H1 (cell line): ENCODE data around the gene KIF26B. TPM values are rescaled to one million over a fixed set of nuclear protein-coding genes. Genes with fewer than 3 reads are reported as not detected.

Experiments used
- CTCF ChIA-PET: fragments of 300-600 bp; sonication (Branson Sonifier 250); formaldehyde crosslinking; loops from one replicate; lab custom pipeline; 2021; ENCODE audit not compliant: partially characterized antibody; lab: Charles Lee
- POLR2A ChIA-PET: fragments of 300-600 bp; sonication (Branson Sonifier 250); formaldehyde crosslinking; loops from one replicate; lab custom pipeline; 2021; ENCODE audit warnings: inconsistent platforms; ENCODE audit not compliant: partially characterized antibody; lab: Charles Lee
- DNase-seq, 2 experiments: peaks; one replicate each; pipeline versions ENCODE4 v3.0.0 to v3.0.0-alpha.2; 2010 to 2022; ENCODE audit warnings: low spot score in 2 of 2, low read depth in 1 of 2, mixed read lengths in 1 of 2
- FAIRE-seq: peaks from 2 replicates; lab custom pipeline; 2011; peaks lifted over from hg19 to GRCh38; lab: Jason Lieb, UNC
- H2AFZ ChIP-seq: 2 replicates; pipeline ENCODE4 v1.8.1; 2012; ENCODE audit warnings: low read length, inconsistent platforms
- H2AK5ac ChIP-seq: 2 replicates; pipeline ENCODE4 v1.6.1; 2013; ENCODE audit warnings: low read depth, low read length
- H2BK120ac ChIP-seq: replicated peaks from 2 replicates; pipeline ENCODE3; 2013; ENCODE audit warnings: low read depth, low read length, inconsistent platforms
- H2BK12ac ChIP-seq: 2 replicates; pipeline ENCODE4 v1.6.1; 2013; ENCODE audit warnings: low read depth, low read length
- H2BK15ac ChIP-seq: 2 replicates; pipeline ENCODE4 v1.6.1; 2013; ENCODE audit warnings: low read length
- H2BK20ac ChIP-seq: 2 replicates; pipeline ENCODE4 v1.6.1; 2013; ENCODE audit warnings: low read length
- H2BK5ac ChIP-seq: 2 replicates; pipeline ENCODE4 v1.6.1; 2013; ENCODE audit warnings: low read depth, low read length
- H3K14ac ChIP-seq: 2 replicates; pipeline ENCODE4 v1.6.1; 2013; ENCODE audit warnings: inconsistent platforms; ENCODE audit not compliant: insufficient read length
- H3K18ac ChIP-seq: 2 replicates; pipeline ENCODE4 v1.6.1; 2013; ENCODE audit warnings: low read length; ENCODE audit errors: extremely low read depth
- H3K23ac ChIP-seq: 2 replicates; pipeline ENCODE4 v1.6.1; 2013; ENCODE audit warnings: inconsistent platforms; ENCODE audit not compliant: insufficient read length
- H3K23me2 ChIP-seq: 2 replicates; pipeline ENCODE4 v1.6.1; 2013; ENCODE audit warnings: low read depth, low read length
- H3K27ac ChIP-seq: 2 replicates; pipeline ENCODE4 v1.6.1; 2011; ENCODE audit warnings: low read depth, low read length, inconsistent platforms
- H3K27me3 ChIP-seq, 4 experiments: replicated peaks in 1 of 4; 1 replicate in 1 of 4; 2 replicates in 3 of 4; pipeline versions ENCODE4 v1.6.1 to v1.8.1; 2011 to 2013; ENCODE audit warnings: low read length in 3 of 4, mild to moderate bottlenecking in 3 of 4, inconsistent platforms in 2 of 4, mixed read lengths in 2 of 4, moderate library complexity in 1 of 4; ENCODE audit not compliant: control insufficient read depth in 3 of 4, insufficient read depth in 3 of 4; ENCODE audit errors: extremely low read depth in 1 of 4
- H3K36me3 ChIP-seq, 4 experiments: 2 replicates each; pipeline versions ENCODE4 v1.6.1 to v1.8.1; 2011 to 2013; ENCODE audit warnings: mild to moderate bottlenecking in 4 of 4, low read length in 3 of 4, moderate library complexity in 2 of 4, control low read depth in 1 of 4, inconsistent platforms in 1 of 4; ENCODE audit not compliant: insufficient read depth in 4 of 4, control insufficient read depth in 2 of 4
- H3K4ac ChIP-seq: replicated peaks from 2 replicates; pipeline ENCODE3; 2013; ENCODE audit warnings: low read length, low read depth, mixed read lengths, inconsistent platforms; ENCODE audit not compliant: insufficient read length
- H3K4me1 ChIP-seq, 4 experiments: replicated peaks in 1 of 4; 1 replicate in 1 of 4; 2 replicates in 3 of 4; pipeline versions ENCODE4 v1.6.1 to v1.8.1; 2011 to 2013; ENCODE audit warnings: low read length in 3 of 4, inconsistent platforms in 2 of 4, mixed read lengths in 1 of 4; ENCODE audit not compliant: insufficient read depth in 4 of 4, control insufficient read depth in 3 of 4
- H3K4me2 ChIP-seq, 2 experiments: 2 replicates each; pipeline versions ENCODE4 v1.6.1 to v1.8.1; 2011 to 2013; ENCODE audit warnings: low read depth in 2 of 2, low read length in 2 of 2, control low read depth in 1 of 2, inconsistent platforms in 1 of 2, mild to moderate bottlenecking in 1 of 2; ENCODE audit not compliant: insufficient read depth in 1 of 2
- H3K4me3 ChIP-seq, 4 experiments: fragments of 200-600, 300-600 bp in 1 of 4; sonication (generic), shearing (Covaris generic), sonication (Bioruptor Twin) in 1 of 4; 2 replicates each; pipeline versions ENCODE4 v1.5.1 to v1.8.1; 2011 to 2016; ENCODE audit warnings: low read length in 4 of 4, low read depth in 3 of 4, control low read depth in 2 of 4, inconsistent platforms in 2 of 4, mild to moderate bottlenecking in 2 of 4, mixed read lengths in 1 of 4, moderate library complexity in 1 of 4; ENCODE audit not compliant: insufficient read depth in 2 of 4; ENCODE audit errors: extremely low read depth in 1 of 4
- H3K56ac ChIP-seq: replicated peaks from 2 replicates; pipeline ENCODE3; 2013; ENCODE audit warnings: low read depth, mild to moderate bottlenecking, mixed read lengths, low read length, inconsistent platforms; ENCODE audit not compliant: insufficient read length
- H3K79me1 ChIP-seq: 2 replicates; pipeline ENCODE4 v1.6.1; 2013; ENCODE audit warnings: low read depth, low read length, control low read depth
- H3K79me2 ChIP-seq, 2 experiments: 2 replicates each; pipeline versions ENCODE4 v1.6.1 to v1.8.1; 2012 to 2013; ENCODE audit warnings: low read length in 2 of 2, mild to moderate bottlenecking in 2 of 2, inconsistent platforms in 1 of 2; ENCODE audit not compliant: insufficient read depth in 2 of 2, control insufficient read depth in 1 of 2
- H3K9ac ChIP-seq, 4 experiments: replicated peaks in 1 of 4; 1 replicate in 1 of 4; 2 replicates in 3 of 4; pipeline versions ENCODE4 v1.6.1 to v1.8.1; 2011 to 2013; ENCODE audit warnings: low read depth in 3 of 4, low read length in 3 of 4, control low read depth in 2 of 4, mild to moderate bottlenecking in 2 of 4, moderate library complexity in 2 of 4, inconsistent platforms in 1 of 4; ENCODE audit errors: extremely low read depth in 1 of 4
- H3K9me3 ChIP-seq, 2 experiments: 2 replicates each; pipeline versions ENCODE4 v1.6.1 to v1.8.1; 2012 to 2013; ENCODE audit warnings: mild to moderate bottlenecking in 2 of 2, moderate library complexity in 2 of 2, control low read depth in 1 of 2, inconsistent platforms in 1 of 2, low read depth in 1 of 2, low read length in 1 of 2, mixed read lengths in 1 of 2; ENCODE audit not compliant: insufficient read depth in 2 of 2
- H4K20me1 ChIP-seq, 2 experiments: replicated peaks in 1 of 2; 2 replicates each; pipeline versions ENCODE3 to v1.8.1; 2011 to 2013; ENCODE audit warnings: inconsistent platforms in 2 of 2, low read length in 2 of 2, mild to moderate bottlenecking in 1 of 2; ENCODE audit not compliant: insufficient read depth in 2 of 2, control insufficient read depth in 1 of 2
- H4K5ac ChIP-seq: 2 replicates; pipeline ENCODE4 v1.6.1; 2013; ENCODE audit warnings: low read length, low read depth, mixed read lengths, inconsistent platforms; ENCODE audit not compliant: insufficient read length
- H4K8ac ChIP-seq: 2 replicates; pipeline ENCODE4 v1.8.0; 2013; ENCODE audit warnings: mild to moderate bottlenecking, moderate library complexity, low read length, inconsistent platforms; ENCODE audit not compliant: insufficient read depth; ENCODE audit errors: extremely low read depth
- H4K91ac ChIP-seq: replicated peaks from 2 replicates; pipeline ENCODE3; 2013; ENCODE audit warnings: low read length, mixed read lengths, inconsistent platforms; ENCODE audit not compliant: insufficient read length
- CREB1 ChIP-seq: IDR thresholded peaks from 2 replicates; pipeline ENCODE4 v1.6.1; 2012; ENCODE audit warnings: inconsistent platforms
- EP300 ChIP-seq, 2 experiments: IDR thresholded peaks; 1 replicate in 1 of 2; 2 replicates in 1 of 2; pipeline ENCODE4 v1.6.1; 2011 to 2012; ENCODE audit warnings: low read depth in 2 of 2, low read length in 2 of 2, mild to moderate bottlenecking in 2 of 2, borderline replicate concordance in 1 of 2, inconsistent platforms in 1 of 2, moderate library complexity in 1 of 2
- GABPA ChIP-seq: IDR thresholded peaks from 2 replicates; pipeline ENCODE4 v1.6.1; 2011; ENCODE audit warnings: mild to moderate bottlenecking, low read length, moderate library complexity, borderline replicate concordance; ENCODE audit not compliant: insufficient read depth
- GTF2F1 ChIP-seq: IDR thresholded peaks from 2 replicates; pipeline ENCODE4 v1.6.1; 2012; ENCODE audit warnings: low read depth, low read length, improper control_type of control experiment, borderline replicate concordance
- JUND ChIP-seq: IDR thresholded peaks from 2 replicates; pipeline ENCODE4 v1.6.1; 2011; ENCODE audit warnings: mild to moderate bottlenecking, improper control_type of control experiment, low read length
- PHF8 ChIP-seq: fragments of 200-600 bp; sonication (generic); conservative IDR thresholded peaks from 2 replicates; pipeline ENCODE4 v1.7.1; 2012; ENCODE audit warnings: low read depth, mild to moderate bottlenecking, inconsistent platforms, low read length, moderate library complexity
- RFX5 ChIP-seq: IDR thresholded peaks from 2 replicates; pipeline ENCODE4 v1.6.1; 2011; ENCODE audit warnings: low read depth, low read length, improper control_type of control experiment, borderline replicate concordance
- SRF ChIP-seq: IDR thresholded peaks from 2 replicates; pipeline ENCODE4 v1.6.1; 2011; ENCODE audit warnings: mild to moderate bottlenecking, low read depth, low read length, moderate library complexity
- TBP ChIP-seq: IDR thresholded peaks from 2 replicates; pipeline ENCODE4 v1.6.1; 2011; ENCODE audit warnings: low read depth, low read length, improper control_type of control experiment
- TCF12 ChIP-seq: IDR thresholded peaks from 2 replicates; pipeline ENCODE4 v1.6.1; 2011; ENCODE audit warnings: low read depth, mild to moderate bottlenecking, low read length
- ZNF274 ChIP-seq: IDR thresholded peaks from 2 replicates; pipeline ENCODE4 v1.7.0; 2012; ENCODE audit warnings: low read length, borderline replicate concordance; ENCODE audit errors: extremely low read depth
- WGBS, 2 experiments: shearing (Covaris generic) in 1 of 2; methylation state at CpG; one replicate each; pipeline versions ENCODE4 v1.1.6 to v1.1.7; 2013 to 2015; ENCODE audit warnings: low lambda C conversion rate in 2 of 2, mixed read lengths in 2 of 2, inconsistent platforms in 1 of 2, low coverage in 1 of 2, missing lambda C conversion rate in 1 of 2; ENCODE audit not compliant: insufficient replicate concordance in 2 of 2, insufficient coverage in 1 of 2, insufficient read length in 1 of 2; ENCODE audit errors: extremely low coverage in 1 of 2, missing lambda C conversion rate in 1 of 2; 5-methylcytosine and 5-hydroxymethylcytosine counted together
- polyA plus RNA-seq, 7 experiments: library from polyadenylated mRNA; depleted of rRNA in 3 of 7; stranded (reverse) in 5 of 7; unstranded in 2 of 7; fragments of >200 nt in 5 of 7; fragments of 200-250 nt in 2 of 7; gene quantifications; 1 replicate in 5 of 7; 2 replicates in 1 of 7; 4 replicates in 1 of 7; pipeline versions ENCODE4 v1.2.1 to v1.2.3, GENCODE V29; 2011 to 2013; ENCODE audit warnings: missing spikeins in 2 of 7, mixed read lengths in 2 of 7
- total RNA-seq: library from RNA; stranded (reverse); fragmentation: NEBNext Ultra II Directional; extraction: Animal tissue kit (Norgen Biotek cat#: 25700); gene quantifications from 2 replicates; pipeline ENCODE4 v1.2.1, GENCODE V29; 2021
- TF ChIP-seq, protein P1 (sequence below): IDR thresholded peaks from 2 replicates; pipeline ENCODE4 v1.6.1; 2012; ENCODE audit warnings: inconsistent platforms

KIF26B gene
- total and polyA plus RNA-seq, 2 of the 8 experiments (the other 6 are each of a cell fraction or from before 2014, with no cell fraction given), result 0.06 to 0.28 TPM

- no peak overlapping the region for H4K5ac ChIP-seq
- FAIRE-seq, result no peak
- H2BK15ac ChIP-seq, result no peak overlapping the region
- no peaks in the 10 kb centered on the region for H3K4me1 ChIP-seq
- no peak overlapping the region for H2AK5ac ChIP-seq
- H2AFZ ChIP-seq, result no peak overlapping the region
- H3K23ac ChIP-seq, result no peak overlapping the region
- H3K79me1 ChIP-seq, result no peaks in the 10 kb centered on the region
- no peaks in the 10 kb centered on the region for H3K9me3 ChIP-seq
- H4K20me1 ChIP-seq, result no peaks in the 10 kb centered on the region
- no peak for DNase-seq
- H3K36me3 ChIP-seq, result no peaks in the 10 kb centered on the region
- H3K27ac ChIP-seq, result no peak overlapping the region
- no peak overlapping the region for H2BK20ac ChIP-seq
- H4K8ac ChIP-seq, result no peak overlapping the region
- ChIA-PET POLR2A (no interaction called here), CTCF (interaction anchor here (1.4 kb wide), 1 partner anchor 18 kb away, joined by 4 read pairs; no protein-coding TSS in a partner anchor)
- H2BK12ac ChIP-seq, result no peak overlapping the region
- TF ChIP-seq GABPA (no peak), EP300 (IDR thresholded peaks at IDR 0.05; ENCODE audit: borderline replicate concordance in 1 of 2, low read depth in 2 of 2, low read length in 2 of 2) (no peak), GTF2F1 (no peak), TBP (no peak), JUND (no peak), PHF8 (no peak), RFX5 (no peak), SRF (no peak), CREB1 (no peak), ZNF274 (no peak), TCF12 (no peak)
- TF ChIP-seq, protein P1, sequence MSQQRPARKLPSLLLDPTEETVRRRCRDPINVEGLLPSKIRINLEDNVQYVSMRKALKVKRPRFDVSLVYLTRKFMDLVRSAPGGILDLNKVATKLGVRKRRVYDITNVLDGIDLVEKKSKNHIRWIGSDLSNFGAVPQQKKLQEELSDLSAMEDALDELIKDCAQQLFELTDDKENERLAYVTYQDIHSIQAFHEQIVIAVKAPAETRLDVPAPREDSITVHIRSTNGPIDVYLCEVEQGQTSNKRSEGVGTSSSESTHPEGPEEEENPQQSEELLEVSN, result no peak
- H3K4me3 ChIP-seq, result no peak overlapping the region
- H3K23me2 ChIP-seq, result no peaks in the 10 kb centered on the region
- H3K4me2 ChIP-seq, result no peak overlapping the region
- H2BK5ac ChIP-seq, result no peak overlapping the region
- no peaks in the 10 kb centered on the region for H3K79me2 ChIP-seq
- H3K14ac ChIP-seq, result no peak overlapping the region
- no peak overlapping the region for H4K91ac ChIP-seq
- H2BK120ac ChIP-seq, result no peak overlapping the region
- H3K56ac ChIP-seq, result no peak overlapping the region
- H3K27me3 ChIP-seq, result no peaks in the 10 kb centered on the region
- no peak overlapping the region for H3K4ac ChIP-seq
- H3K18ac ChIP-seq, result no peak overlapping the region
- 81% methylated on average over 2 of the region's 2 CpGs; no CpG with 5 or more reads in 1 of the 2 experiments for WGBS, 2 experiments
- H3K9ac ChIP-seq, result no peak overlapping the region
Measured at GRCh38 chr1:245530937-245531336, 376.2 kb downstream of the KIF26B start.
